ENCODE measurements around the gene SERTAD4. TPM values are rescaled to one million over a fixed set of nuclear protein-coding genes. Genes with fewer than 3 reads are reported as not detected.

SERTAD4 gene
- total and polyA plus RNA-seq, 8 donors, result 0.29 to 5.4 (median 2.5) TPM

DNA sequence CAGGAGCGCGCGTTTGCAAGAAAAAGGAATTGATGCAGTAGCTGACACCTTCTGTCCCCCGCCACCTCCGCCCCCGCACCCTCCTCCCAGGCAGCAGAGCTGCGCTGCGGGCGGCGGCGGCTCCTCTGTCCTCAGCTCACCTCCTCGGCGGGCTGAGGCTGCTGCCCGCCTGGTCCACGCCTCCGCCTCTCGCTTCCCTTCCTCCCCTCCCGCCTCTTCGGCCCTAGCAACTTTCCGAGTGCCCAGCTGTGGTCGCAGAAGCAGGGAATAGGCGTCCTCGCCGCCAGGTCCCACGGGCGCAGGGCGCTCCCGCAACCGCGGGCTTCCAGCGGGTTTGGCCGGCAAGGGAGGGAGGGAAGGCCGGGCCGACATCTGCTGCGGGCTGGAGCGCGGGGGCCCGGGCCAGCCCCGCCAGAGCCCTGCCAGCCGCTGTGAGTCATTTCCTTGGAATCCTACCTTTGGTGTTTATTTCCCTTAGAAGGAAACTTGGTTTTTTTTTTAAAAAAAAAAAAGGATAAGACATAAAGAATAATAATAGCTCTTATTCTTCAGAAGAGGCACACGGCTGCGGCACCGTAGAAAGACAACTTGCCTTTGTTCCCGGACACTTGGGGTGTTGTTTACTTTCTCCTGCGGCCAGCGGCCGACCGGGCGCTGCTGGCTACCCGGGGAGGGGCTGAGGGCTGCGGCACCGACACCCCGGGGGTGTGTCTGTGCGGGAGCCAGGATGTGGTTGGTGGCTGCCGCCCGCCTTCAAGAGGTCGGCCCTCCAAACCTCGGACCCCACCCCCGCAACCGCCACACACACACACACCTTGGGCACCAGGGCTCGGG lies 1.1 kb downstream of the SERTAD4 start:
- peak overlapping the region; percentile 61 to 81 (median 75) for H3K4me3 ChIP-seq
- DNase-seq, result peak; percentile 59 to 79
- WGBS, 5 donors, result 0 to 4% (median 1%) methylated on average over 47 to 61 of the region's 61 CpGs
- peak overlapping the region; percentile 84 to 94 (median 88) for H3K27ac ChIP-seq
- no peaks in the 10 kb centered on the region for H3K36me3 ChIP-seq
- peaks cover 17 to 60% (median 43%) of the 10 kb centered on the region in 4 donors for H3K4me1 ChIP-seq
- no peak for TF ChIP-seq EP300 (IDR thresholded peaks at IDR 0.05)
- TF ChIP-seq POLR2AphosphoS5 (IDR thresholded peaks at IDR 0.05), result peak in 1 of 3 donors; percentile 36
- TF ChIP-seq, protein P1, sequence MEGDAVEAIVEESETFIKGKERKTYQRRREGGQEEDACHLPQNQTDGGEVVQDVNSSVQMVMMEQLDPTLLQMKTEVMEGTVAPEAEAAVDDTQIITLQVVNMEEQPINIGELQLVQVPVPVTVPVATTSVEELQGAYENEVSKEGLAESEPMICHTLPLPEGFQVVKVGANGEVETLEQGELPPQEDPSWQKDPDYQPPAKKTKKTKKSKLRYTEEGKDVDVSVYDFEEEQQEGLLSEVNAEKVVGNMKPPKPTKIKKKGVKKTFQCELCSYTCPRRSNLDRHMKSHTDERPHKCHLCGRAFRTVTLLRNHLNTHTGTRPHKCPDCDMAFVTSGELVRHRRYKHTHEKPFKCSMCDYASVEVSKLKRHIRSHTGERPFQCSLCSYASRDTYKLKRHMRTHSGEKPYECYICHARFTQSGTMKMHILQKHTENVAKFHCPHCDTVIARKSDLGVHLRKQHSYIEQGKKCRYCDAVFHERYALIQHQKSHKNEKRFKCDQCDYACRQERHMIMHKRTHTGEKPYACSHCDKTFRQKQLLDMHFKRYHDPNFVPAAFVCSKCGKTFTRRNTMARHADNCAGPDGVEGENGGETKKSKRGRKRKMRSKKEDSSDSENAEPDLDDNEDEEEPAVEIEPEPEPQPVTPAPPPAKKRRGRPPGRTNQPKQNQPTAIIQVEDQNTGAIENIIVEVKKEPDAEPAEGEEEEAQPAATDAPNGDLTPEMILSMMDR (IDR thresholded peaks at IDR 0.05), result no peak
- TF ChIP-seq POLR2A (IDR thresholded peaks at IDR 0.05), result no peak
- intact Hi-C loops (cut with DNase I; ENCODE audit: low total_unique reads), result no loop called here
- H3K27me3 ChIP-seq, result peaks cover 0 to 41% (median 20%) of the 10 kb centered on the region in 3 donors
- no peaks in the 10 kb centered on the region for H3K9me3 ChIP-seq

DNA sequence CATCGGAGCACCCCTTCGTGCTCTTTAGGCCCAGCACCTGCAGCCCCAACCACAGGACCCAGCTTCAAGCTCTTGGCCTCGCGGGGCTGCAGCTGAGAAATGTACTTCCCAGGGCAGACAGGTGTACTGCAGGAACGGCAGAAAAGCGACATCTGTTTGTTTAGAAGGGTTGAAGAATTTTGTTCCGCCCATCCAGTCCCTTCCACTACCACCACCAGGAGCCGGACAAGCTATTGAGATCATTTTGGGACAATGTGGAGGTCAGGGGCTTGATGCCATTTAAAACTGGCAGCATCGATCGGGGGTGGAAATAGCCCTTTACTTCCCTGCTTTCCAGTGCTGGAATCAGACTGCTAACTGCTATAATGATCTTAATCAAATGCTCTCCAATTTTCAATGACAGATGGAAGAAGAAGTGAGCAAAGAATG lies 1.7 kb downstream of the SERTAD4 start:
- Histone ChIP-seq H3K9me3 (no peaks in the 10 kb centered on the region), H3K4me3 (peak overlapping the region; percentile 61 to 81 (median 75)), H3K27me3 (peaks cover 0 to 41% (median 20%) of the 10 kb centered on the region in 3 donors), H3K27ac (peak overlapping the region; percentile 84 to 94 (median 88)), H3K36me3 (no peaks in the 10 kb centered on the region), H3K4me1 (peaks cover 19 to 65% (median 46%) of the 10 kb centered on the region in 4 donors)
- intact Hi-C loops (cut with DNase I; ENCODE audit: low total_unique reads), result no loop called here
- TF ChIP-seq, protein P1 (IDR thresholded peaks at IDR 0.05), result no peak
- no peak for TF ChIP-seq POLR2A (IDR thresholded peaks at IDR 0.05)
- no peak for TF ChIP-seq POLR2AphosphoS5 (IDR thresholded peaks at IDR 0.05)
- no peak for TF ChIP-seq EP300 (IDR thresholded peaks at IDR 0.05)
- no peak for DNase-seq
- WGBS, 5 donors, result 21 to 26% (median 24%) methylated on average over 10 of the region's 10 CpGs

DNA sequence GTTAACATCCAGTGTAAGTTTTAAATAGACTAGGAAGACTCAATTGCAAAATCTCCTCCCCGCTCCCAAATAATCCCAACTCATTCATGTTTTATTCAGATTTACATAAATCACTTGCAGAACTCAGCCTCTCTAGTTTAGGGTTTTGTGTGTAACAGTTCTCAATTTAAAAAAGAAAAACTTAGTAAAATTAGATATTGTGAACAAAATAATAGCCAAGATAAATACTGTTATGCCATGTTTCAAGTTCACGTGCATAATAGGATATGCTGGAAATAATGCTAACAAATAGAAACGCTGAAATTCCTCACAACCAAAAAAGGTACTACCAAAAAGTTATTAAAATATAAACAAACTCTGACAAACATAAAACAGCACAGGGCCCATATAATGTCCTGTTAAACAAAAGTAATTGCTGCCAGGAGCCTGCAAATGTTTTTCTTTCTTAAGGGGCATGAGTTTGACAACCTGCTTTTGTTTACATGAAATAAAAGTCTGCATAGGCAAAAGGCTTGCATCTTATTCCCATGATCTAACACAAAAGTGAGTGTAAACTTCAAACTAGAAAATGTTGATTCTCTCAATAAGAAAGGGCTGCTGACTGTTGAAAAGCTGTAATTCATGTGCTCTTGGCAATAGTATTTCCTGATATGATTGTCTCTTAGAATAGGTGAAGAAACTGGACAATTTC lies 2.9 kb downstream of the SERTAD4 start:
- H3K27ac ChIP-seq, result peak overlapping the region in 3 of 5 donors; percentile 63 to 89 (median 66)
- H3K4me3 ChIP-seq, result no peak overlapping the region
- H3K36me3 ChIP-seq, result no peaks in the 10 kb centered on the region
- 76 to 89% (median 84%) methylated on average over 3 of the region's 3 CpGs for WGBS, 5 donors
- peaks cover 25 to 76% (median 51%) of the 10 kb centered on the region in 4 donors for H3K4me1 ChIP-seq
- H3K9me3 ChIP-seq, result no peaks in the 10 kb centered on the region
- no peak for TF ChIP-seq EP300 (IDR thresholded peaks at IDR 0.05)
- no peak for TF ChIP-seq POLR2AphosphoS5 (IDR thresholded peaks at IDR 0.05)
- TF ChIP-seq POLR2A (IDR thresholded peaks at IDR 0.05), result no peak
- TF ChIP-seq, protein P1 (IDR thresholded peaks at IDR 0.05), result no peak
- H3K27me3 ChIP-seq, result peaks cover 0 to 40% (median 20%) of the 10 kb centered on the region in 3 donors
- DNase-seq, result no peak
- intact Hi-C loops (cut with DNase I; ENCODE audit: low total_unique reads), result no loop called here

DNA sequence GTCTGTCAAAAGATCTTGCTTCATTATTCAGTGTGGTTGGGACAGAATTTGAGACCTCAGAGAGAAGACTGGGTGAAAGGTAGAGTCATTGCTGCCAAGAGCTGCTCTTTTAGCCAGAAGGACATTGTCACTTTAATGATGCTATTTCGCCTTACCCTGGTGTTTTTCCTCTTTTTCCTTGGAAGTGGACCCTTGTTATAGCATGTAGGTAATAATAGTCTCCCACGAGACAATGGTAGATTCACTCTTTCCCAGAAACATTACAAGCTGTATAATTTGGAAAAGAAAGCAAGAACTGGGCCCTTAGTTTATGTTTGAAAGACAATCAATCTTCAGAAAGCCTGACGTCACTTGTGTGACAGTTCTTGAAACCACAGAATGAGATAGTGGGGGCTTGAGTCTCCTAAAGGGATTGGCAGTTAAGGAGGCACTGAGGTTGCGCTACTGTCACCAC lies 3.8 kb downstream of the SERTAD4 start:
- peak in 1 of 2 donors; percentile 63 for DNase-seq
- Histone ChIP-seq H3K27me3 (peaks cover 0 to 33% (median 20%) of the 10 kb centered on the region in 3 donors), H3K4me1 (peaks cover 25 to 79% (median 52%) of the 10 kb centered on the region in 4 donors), H3K27ac (peak overlapping the region in 4 of 5 donors; percentile 48 to 79 (median 64)), H3K36me3 (no peaks in the 10 kb centered on the region), H3K9me3 (no peaks in the 10 kb centered on the region), H3K4me3 (no peak overlapping the region)
- intact Hi-C loops (cut with DNase I; ENCODE audit: low total_unique reads), result no loop called here
- 59 to 74% (median 67%) methylated on average over 4 of the region's 4 CpGs for WGBS, 5 donors
- TF ChIP-seq EP300 (IDR thresholded peaks at IDR 0.05), result no peak
